Tibial artery (tissue), 4 donors: ENCODE results near the gene MC1R.

Experiments used
- DNase-seq, 2 donors: peaks; one replicate each; pipeline ENCODE4 v3.0.0-alpha.2; 2019
- H3K27ac ChIP-seq, 2 donors: fragments of 200-600 bp; sonication (generic) in 1 of 2; 1 replicate in 1 of 2; 2 replicates in 1 of 2; pipeline ENCODE4 v1.5.1; 2018 to 2019; ENCODE audit warnings: mild to moderate bottlenecking in 1 of 2
- H3K27me3 ChIP-seq, 2 donors: fragments of 200-600 bp; sonication (generic) in 1 of 2; one replicate each; pipeline versions ENCODE4 v1.5.1 to v1.6.0; 2016 to 2019
- H3K36me3 ChIP-seq, 3 donors: fragments of 200-600 bp; sonication (generic) in 2 of 3; one replicate each; pipeline ENCODE4 v1.5.1; 2016 to 2019; ENCODE audit warnings: mild to moderate bottlenecking in 2 of 3
- H3K4me1 ChIP-seq, 4 donors: fragments of 200-600 bp; sonication (generic) in 2 of 4; 1 replicate in 3 of 4; 2 replicates in 1 of 4; pipeline ENCODE4 v1.5.1; 2016 to 2019
- H3K4me3 ChIP-seq, 2 donors: fragments of 200-600 bp; sonication (generic) in 1 of 2; 1 replicate in 1 of 2; 2 replicates in 1 of 2; pipeline ENCODE4 v1.5.1; 2018 to 2019; ENCODE audit warnings: mild to moderate bottlenecking in 2 of 2
- H3K9me3 ChIP-seq, 3 donors: fragments of 200-600 bp; sonication (generic) in 1 of 3; one replicate each; pipeline ENCODE4 v1.5.1; 2016 to 2019
- CTCF ChIP-seq, 2 experiments: fragments of 200-600 bp in 1 of 2; fragments of 450-650 bp in 1 of 2; IDR thresholded peaks; one replicate each; pipeline ENCODE4 v1.5.1; 2017 to 2019; ENCODE audit warnings: antibody characterized with exemption in 2 of 2, mild to moderate bottlenecking in 1 of 2, moderate library complexity in 1 of 2
- intact Hi-C: fragments of 100-400 bp; cut with DNase I; formaldehyde crosslinking; loops from one replicate; pipeline ENCODE4 v1.15.0; 2023; ENCODE audit warnings: low total_unique reads

Gene MC1R

GRCh38 chr16:89936981-89937380 is 18.3 kb downstream of the MC1R start:
- Histone ChIP-seq H3K27me3 (peaks cover 0 to 19% of the 10 kb centered on the region in 2 donors), H3K9me3 (no peaks in the 10 kb centered on the region), H3K27ac (no peak overlapping the region), H3K4me3 (no peak overlapping the region), H3K4me1 (no peaks in the 10 kb centered on the region), H3K36me3 (no peaks in the 10 kb centered on the region)
- TF ChIP-seq CTCF (IDR thresholded peaks at IDR 0.05): no peak
- no peak for DNase-seq
- intact Hi-C loops: no loop called here

GRCh38 chr16:89938175-89938885 is 19.7 kb downstream of the MC1R start:
- no peak for TF ChIP-seq CTCF (IDR thresholded peaks at IDR 0.05)

GRCh38 chr16:89944773-89945172 is 26.1 kb downstream of the MC1R start:
- no peak for DNase-seq
- intact Hi-C loops: no loop called here
- H3K36me3 ChIP-seq: no peaks in the 10 kb centered on the region
- TF ChIP-seq CTCF (IDR thresholded peaks at IDR 0.05): no peak
- peaks cover 0 to 21% (median 15%) of the 10 kb centered on the region in 4 donors for H3K4me1 ChIP-seq
- no peak overlapping the region for H3K4me3 ChIP-seq
- no peaks in the 10 kb centered on the region for H3K9me3 ChIP-seq
- H3K27me3 ChIP-seq: peaks cover 0 to 11% of the 10 kb centered on the region in 2 donors
- H3K27ac ChIP-seq: no peak overlapping the region

More at GRCh38 chr16:89938175-89938885, 19.7 kb downstream of the MC1R start:
- DNase-seq: no peak
- intact Hi-C loops: no loop called here
- H3K9me3 ChIP-seq: no peaks in the 10 kb centered on the region
- no peak overlapping the region for H3K4me3 ChIP-seq
- H3K36me3 ChIP-seq: no peaks in the 10 kb centered on the region
- H3K27me3 ChIP-seq: peaks cover 0 to 23% of the 10 kb centered on the region in 2 donors
- no peak overlapping the region for H3K27ac ChIP-seq
- H3K4me1 ChIP-seq: no peaks in the 10 kb centered on the region

GRCh38 chr16:89945654-89946053 is 27.0 kb downstream of the MC1R start:
- peaks cover 0 to 11% of the 10 kb centered on the region in 2 donors for H3K27me3 ChIP-seq

GRCh38 chr16:89946515-89946914 is 27.9 kb downstream of the MC1R start:
- peaks cover 0 to 24% (median 17%) of the 10 kb centered on the region in 4 donors for H3K4me1 ChIP-seq
- no peaks in the 10 kb centered on the region for H3K36me3 ChIP-seq
- no peak for DNase-seq
- peaks cover 0 to 11% of the 10 kb centered on the region in 2 donors for H3K27me3 ChIP-seq
- no peak overlapping the region for H3K27ac ChIP-seq
- intact Hi-C loops: no loop called here
- no peak for TF ChIP-seq CTCF (IDR thresholded peaks at IDR 0.05)
- H3K9me3 ChIP-seq: no peaks in the 10 kb centered on the region
- H3K4me3 ChIP-seq: no peak overlapping the region

More at GRCh38 chr16:89945654-89946053, 27.0 kb downstream of the MC1R start:
- intact Hi-C loops: no loop called here
- no peak for TF ChIP-seq CTCF (IDR thresholded peaks at IDR 0.05)
- H3K4me3 ChIP-seq: no peak overlapping the region
- DNase-seq: no peak
- no peak overlapping the region for H3K27ac ChIP-seq
- no peaks in the 10 kb centered on the region for H3K36me3 ChIP-seq
- no peaks in the 10 kb centered on the region for H3K9me3 ChIP-seq
- peaks cover 0 to 24% (median 17%) of the 10 kb centered on the region in 4 donors for H3K4me1 ChIP-seq
